CD4-positive, alpha-beta T cell treated with Interleukin-1 beta for 1 hour (primary cell): ENCODE data around the gene CABS1.

Experiments
- DNase-seq, 2 donors: peaks; one replicate each; pipeline ENCODE4 v3.0.0-alpha.2; 2020 to 2022

The CABS1 gene

DNA sequence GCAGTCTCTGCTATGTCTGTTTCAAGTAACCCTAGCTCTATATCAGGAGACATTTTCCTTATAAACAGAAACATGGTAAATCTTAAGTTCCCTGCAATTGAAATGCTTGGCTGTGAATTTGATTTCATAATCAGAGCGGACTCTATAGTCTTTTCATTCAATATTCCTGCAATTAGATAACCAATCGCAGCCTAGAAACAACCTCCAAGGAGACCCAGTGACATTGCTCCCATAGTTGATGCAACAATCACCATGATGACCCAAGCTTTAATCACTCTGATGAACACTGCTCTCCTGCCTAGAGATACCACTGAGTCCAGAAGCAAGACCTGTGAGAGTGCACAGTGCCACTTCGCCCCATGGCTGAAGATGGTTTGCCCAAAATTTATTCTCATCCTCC, at the start of gene CABS1:
Gene CABS1 (plus strand): TSS at position 301 of the 400 bp plus-strand sequence. CDS start 59 bp downstream, at position 360.
- no peak for DNase-seq

- no peak for DNase-seq
These were observed 46.1 kb upstream of the CABS1 start for GRCh38 chr4:70288651-70289050.

- no peak for DNase-seq
These were observed 43.4 kb upstream of the CABS1 start for GRCh38 chr4:70291341-70291740.

DNA sequence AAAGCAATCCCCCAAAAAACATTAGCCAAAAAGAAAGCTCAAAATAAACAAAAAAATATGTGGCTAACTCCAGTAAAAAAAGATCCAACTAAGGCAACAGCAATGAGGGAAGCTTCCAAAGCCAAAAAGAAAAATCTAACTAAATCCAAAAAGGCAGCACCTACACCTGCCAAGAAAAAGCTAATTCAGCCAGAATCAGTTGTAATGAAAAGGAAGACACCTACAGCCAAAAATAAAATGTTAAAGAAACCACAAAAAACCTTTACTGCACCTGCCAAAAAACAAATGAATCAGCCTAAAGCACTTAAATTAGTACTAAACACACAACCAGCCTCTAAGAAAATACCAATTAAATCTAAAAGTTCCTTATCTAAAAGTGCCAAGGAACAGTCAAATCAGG, 37.2 kb upstream of the CABS1 start:
- DNase-seq = no peak

- no peak for DNase-seq
These were observed 36.7 kb upstream of the CABS1 start for GRCh38 chr4:70298051-70298450.

DNA sequence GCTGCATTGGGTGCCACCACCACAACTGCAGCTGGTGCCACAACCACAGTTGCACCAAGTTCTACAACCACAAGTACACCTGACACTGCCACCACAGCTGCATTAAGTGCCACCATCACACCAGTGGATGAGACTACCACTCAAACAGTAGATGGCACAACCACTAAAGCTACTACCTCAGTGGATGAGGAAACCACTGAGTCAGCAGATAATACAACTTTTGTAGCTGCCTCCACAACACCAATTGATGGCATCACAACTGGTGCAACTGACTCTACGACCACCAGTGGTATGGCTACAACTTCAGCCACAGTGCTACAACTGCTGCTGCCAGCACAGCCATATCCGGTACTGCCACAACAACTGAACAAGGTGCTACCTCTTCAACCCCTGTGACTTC, 35.1 kb upstream of the CABS1 start:
- no peak for DNase-seq

DNA sequence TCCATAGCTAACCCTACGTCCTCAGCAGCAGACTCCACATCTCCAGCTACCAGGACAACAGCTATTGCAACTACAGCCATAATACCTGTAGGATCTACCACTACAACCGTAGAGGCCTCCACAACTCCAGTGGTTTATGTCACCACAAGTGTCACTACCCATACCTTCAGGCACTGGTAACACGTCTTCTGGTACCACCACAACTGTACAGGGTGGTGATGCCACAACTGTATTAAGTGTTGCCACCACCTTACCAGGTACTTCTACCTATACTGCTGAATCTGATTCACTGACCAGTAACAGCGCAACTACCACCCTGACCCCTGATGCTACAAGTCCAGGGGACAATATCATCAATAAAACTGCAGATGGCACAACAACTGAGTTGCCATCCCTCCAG, 34.6 kb upstream of the CABS1 start:
- no peak for DNase-seq

DNA sequence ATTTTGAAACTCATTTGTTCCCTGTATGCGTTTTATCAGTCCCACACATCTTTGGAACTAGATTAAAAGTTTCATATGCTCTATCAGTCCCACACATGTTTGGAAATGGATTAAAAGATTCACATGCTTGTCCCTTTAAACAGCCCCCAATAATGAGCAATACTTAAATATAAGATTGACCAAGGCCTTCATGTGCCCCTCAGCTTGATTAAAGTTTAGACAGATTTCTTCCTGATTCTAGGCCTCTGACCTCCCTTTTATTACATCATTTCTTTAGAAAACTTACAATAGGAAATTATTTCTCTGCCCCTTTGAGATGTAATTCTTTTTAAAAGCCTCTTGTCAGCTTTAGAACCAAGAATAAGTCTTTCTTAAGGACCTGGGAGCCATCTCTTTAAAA, 31.7 kb upstream of the CABS1 start:
- DNase-seq = no peak

GRCh38 chr4:70305601-70306000, 29.2 kb upstream of the CABS1 start:
- no peak for DNase-seq

DNA sequence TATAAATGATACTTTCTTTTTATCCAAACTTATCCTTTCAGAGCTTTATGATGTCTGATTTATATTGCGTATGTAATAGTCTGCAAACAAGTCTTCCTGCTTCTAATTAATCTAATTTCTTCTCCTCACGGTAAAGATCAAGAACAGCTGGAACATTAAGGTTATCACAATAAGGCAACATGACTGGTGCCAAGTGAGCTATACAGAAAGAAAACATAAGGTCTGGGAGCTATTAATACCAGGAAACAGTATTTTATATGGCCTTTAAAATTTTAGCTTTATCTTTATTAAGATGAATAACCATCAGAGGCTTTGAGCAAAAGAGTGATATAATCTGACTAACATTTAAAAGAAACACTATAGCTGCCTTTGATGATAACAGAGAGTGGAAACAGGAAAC, 28.7 kb upstream of the CABS1 start:
- DNase-seq = no peak

- DNase-seq = no peak
These were observed 21.0 kb upstream of the CABS1 start for GRCh38 chr4:70313736-70314135.

- DNase-seq = no peak
These were observed 18.9 kb upstream of the CABS1 start for GRCh38 chr4:70315928-70316327.

DNA sequence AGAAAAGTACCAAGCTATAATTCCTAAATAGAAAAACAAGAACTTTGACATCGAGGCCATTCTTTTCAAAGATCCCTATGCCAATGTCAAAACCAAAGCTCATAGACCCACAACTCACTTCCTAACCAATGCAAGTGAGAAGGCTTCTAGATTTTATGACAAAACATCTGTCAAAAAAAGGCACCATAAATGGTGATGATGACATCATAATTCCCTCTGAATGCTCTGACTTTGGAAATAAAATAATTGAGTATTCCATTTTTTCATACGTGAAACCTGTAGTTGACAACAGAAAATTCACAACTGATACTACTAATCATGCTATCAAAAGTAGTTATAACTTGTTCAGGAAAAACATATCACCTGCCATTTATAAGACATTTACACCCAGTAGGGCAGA, 8.7 kb upstream of the CABS1 start:
- DNase-seq = no peak

GRCh38 chr4:70336043-70336442, 1.3 kb downstream of the CABS1 start:
- DNase-seq = no peak

GRCh38 chr4:70337886-70338420, 3.2 kb downstream of the CABS1 start:
- no peak for DNase-seq

DNA sequence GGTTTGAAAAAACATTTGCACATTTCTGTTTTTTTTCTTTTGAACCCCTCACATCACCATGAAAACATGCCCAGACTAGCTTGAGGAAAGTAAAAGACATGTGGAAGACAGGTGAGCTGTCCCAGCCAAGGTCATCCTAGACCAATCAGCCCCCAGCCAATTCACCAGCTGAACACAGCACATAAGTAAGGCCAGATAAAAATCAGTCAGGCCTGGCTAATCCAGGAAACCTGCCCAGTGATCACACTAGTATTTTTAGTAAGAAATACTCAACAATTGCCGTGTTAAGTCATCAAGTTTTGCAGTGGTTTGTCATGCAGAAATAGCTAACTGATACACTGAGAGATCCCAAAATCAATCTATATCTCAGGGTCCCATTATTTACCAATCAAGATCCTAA, 21.4 kb downstream of the CABS1 start:
- DNase-seq = no peak

DNA sequence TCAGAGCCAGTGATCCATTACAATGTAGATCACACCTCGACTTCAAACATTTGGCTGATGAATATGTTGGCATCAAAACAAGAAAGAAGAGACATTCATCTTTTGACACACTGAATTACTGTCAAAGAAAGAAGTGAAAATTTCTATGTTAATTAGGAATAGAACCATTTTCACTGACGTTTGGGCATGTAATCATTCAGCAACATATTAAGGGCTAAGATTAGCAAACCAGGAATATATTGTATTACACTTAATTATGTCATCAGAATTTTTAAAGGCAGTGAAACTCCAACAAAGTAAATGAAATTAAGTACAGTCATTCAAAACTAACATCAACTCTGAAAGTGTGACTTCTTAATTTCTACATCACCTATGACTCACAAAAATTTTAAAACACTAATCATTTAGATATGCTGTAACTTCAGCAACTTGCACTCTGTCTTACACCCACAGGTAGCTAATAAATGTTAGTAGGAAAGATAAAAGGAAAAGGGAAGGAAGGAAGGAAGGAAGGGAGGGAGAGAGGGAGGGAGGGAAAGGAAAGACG, 24.4 kb downstream of the CABS1 start:
- no peak for DNase-seq

DNA sequence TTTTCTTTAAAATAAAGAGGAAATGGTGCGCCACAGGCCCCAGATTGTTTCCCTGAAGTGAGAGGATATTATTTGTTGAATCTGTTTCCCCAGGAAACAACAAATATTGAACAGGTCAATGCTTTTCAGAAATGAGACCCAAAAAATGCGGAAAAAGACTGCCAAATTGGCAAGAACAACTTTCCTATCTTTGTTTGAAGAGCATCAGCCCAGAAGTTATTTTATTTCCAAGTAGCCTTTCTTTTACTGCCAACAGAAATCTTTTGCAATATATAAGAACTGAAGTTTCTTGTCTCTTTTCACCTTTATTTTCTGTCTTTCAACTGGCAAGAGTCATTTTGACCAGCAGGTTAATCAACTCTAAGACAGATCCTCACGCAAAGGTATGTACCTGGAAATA, 25.7 kb downstream of the CABS1 start, which contains the start of gene SMR3A:
Gene SMR3A (plus strand): TSS at position 301 of the 400 bp plus-strand sequence. CDS start 1,356 bp downstream, outside the sequence.
- DNase-seq = no peak

- no peak for DNase-seq
These were observed 29.2 kb downstream of the CABS1 start for GRCh38 chr4:70364002-70364401.

DNA sequence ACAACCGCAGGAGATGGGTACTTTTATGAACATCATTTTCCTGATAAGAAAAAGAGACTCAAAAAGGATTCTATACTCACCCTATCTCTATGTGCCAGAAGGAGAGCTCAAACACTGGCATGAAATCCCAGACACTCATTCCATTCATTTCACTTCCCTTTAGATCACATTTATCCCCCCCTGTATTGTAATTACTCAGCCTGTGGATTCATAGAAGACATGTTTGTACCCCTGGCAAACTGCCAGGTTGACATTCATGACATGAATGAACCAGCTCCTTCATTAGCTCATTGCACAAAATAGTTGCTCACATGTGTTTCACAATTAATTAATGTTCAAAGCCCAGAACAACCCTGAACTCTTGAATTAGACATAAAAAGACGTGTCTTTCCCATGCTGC, 30.7 kb downstream of the CABS1 start:
- no peak for DNase-seq

DNA sequence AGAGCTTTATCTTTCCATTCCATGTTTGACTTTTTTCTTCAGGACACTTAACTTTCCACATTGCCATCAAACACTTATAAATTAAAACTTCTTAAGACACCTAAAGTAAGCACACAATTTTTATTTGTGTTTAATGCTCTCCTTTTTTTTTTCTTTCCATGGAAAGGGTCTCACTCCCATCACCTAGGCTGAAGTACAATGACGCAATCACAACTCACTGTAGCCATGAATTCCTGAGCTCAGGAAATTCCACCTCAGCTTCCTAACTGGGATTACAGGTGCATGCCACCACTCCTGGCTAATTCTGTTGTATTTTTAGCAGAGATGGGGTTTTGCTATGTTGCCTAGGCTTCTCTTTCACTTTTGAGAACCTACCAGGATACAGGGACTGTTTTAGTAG, 33.0 kb downstream of the CABS1 start:
- DNase-seq = no peak

DNA sequence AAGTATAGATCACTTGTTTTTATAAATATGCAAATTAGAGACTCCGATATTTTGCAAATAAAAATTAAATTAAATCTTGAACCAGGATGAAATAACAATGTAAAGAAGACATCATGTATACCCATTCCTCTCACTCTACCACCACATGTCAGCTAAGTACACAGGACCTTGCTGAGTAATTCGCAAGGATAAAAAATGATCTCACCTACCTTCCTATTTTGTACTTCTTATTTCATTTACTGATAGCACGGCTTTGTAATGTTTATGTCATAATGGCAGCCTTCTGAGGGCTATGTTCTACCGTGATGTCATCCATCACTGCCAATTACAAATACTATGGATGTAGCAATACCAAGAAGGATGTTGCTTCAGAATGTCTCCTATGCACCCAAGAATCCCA, 37.2 kb downstream of the CABS1 start:
- DNase-seq = no peak

- no peak for DNase-seq
These were observed 38.0 kb downstream of the CABS1 start for GRCh38 chr4:70372760-70373159.

- DNase-seq = no peak
These were observed 45.8 kb downstream of the CABS1 start for GRCh38 chr4:70380578-70380977.

GRCh38 chr4:70382691-70383181, 48.0 kb downstream of the CABS1 start, which contains the start of gene SMR3B:
TSS of gene SMR3B (plus strand) at chr4:70383131. CDS start at chr4:70384511, 1,380 bp downstream.
- no peak for DNase-seq
